GM18870 (cell line): ENCODE data around the gene PPFIA2.

Experiments used
- ATAC-seq: cut with Tn5 transposase; IDR thresholded peaks from one replicate; pipeline ENCODE4 v1.9.1; 2021; ENCODE audit warnings: moderate library complexity; ENCODE audit not compliant: unreplicated experiment

Gene PPFIA2

DNA sequence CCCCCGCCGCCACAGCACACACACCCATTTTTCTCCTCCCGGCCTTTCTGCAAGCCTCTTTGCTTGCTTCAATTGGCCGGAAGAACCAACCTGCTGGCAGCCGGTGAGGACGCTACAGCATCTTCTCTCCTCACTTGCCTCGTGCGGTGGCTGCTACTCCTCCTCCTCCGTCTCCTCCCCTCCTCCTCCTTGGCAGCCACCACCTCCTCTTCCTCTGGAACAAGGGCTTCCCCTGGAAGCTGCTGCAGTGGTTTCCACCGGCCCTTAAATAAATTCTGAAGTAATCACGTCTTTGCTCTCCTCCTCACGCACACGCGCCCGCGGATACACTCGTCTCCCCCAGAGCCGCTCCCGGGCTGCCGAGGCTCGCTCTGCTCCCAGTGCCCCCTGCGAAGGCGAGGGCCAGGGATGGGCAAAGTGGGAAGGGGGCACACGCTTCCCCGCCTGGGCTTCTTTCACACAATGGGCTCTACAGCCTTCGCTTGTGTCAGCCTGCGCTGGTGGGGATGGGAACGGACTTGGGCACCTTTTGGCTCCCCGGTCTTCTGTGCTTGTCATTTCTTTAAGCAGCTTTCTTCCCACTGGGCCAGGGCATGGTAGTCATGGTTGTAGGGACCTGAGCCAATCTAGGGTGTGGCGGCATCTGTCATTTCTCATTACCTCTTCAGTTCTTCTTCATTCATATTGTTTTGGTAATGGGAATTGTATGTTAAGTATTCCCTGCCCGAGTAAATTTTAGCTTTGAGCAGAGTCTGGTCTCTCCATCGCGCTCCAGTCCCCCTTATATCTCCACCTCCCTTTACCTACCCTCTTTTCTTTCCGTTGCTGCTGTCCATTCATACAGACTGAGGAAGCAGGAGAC, at the start of gene PPFIA2:
TSS of gene PPFIA2 (minus strand) at position 161 of the 862 bp plus-strand sequence.
- ATAC-seq: no peak

DNA sequence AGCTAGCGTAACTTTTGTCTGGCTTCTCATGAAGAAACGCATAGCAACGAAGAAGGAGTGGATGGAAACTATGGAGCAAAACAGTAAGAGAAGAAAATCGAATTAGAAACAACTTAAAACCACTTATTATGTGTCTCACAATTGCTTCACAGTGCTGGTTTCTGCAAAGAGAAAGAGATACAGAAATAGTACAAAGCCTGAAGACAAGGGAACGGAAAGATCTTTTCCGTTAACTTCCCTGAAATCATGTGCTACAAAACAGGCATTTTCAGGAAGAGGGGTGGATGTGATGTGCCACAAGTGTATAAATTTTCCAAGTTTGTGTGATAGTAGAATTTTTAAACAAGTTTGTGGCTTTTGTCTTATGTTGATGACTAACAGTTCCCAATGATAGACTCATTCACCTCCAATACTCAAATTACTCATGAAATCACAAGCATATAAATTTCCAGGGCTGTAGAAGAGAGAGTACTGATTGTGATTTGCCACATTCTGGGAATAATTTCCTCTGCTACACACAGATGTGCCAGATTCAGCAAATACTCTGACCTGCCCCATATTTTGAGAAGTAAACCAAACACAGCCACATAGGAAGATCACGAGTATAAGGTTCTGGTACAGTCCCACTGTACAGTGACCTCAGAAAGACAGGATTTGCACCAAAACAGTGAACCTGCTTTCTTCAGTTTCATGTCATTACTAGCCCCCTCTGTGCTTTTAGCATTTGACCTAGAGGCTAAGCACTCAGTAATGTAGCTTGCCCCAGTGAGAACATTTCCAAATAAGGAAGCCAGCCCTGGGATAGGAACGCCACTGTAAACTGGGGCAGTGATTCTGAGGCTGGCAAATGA, 41.4 kb upstream of the PPFIA2 start:
- no peak for ATAC-seq

DNA sequence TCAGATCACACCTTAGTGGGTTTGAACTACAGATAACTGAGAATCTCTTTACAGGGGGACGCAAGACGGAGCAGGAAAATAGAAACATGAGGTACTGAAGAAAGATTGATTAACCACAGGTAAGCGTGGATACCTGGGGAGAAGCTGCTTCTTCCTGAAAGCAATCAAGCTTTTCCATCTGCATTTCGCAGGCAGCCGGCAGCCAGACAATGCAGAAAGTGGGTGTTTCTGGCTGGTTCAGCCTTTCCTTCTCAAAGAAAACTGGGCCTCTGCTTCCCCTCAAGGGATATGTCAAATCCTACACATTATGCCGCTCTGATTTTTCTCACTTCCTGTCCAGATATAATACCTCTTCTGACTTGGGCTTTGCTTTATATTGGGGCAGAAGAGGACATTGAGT, 39.1 kb upstream of the PPFIA2 start:
- no peak for ATAC-seq

DNA sequence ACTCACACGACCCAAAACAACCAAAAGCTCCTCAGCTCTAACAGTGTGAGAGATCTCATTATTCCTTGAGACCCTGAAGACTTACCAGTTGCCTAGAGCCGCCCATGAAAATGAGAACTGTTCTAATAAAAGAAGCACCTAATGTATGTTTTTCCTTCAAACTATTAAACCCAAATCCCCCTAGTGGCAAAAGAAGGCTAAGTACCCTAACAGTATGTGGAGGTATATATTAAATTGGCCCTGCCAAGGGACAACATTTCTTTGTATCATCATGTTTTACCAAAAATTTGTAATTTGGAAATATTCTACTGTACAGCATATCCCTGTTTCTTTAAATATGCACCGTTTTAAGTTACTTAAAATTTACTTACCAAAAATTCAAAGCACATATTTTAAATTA, 38.0 kb upstream of the PPFIA2 start:
- peak; percentile 72 for ATAC-seq

DNA sequence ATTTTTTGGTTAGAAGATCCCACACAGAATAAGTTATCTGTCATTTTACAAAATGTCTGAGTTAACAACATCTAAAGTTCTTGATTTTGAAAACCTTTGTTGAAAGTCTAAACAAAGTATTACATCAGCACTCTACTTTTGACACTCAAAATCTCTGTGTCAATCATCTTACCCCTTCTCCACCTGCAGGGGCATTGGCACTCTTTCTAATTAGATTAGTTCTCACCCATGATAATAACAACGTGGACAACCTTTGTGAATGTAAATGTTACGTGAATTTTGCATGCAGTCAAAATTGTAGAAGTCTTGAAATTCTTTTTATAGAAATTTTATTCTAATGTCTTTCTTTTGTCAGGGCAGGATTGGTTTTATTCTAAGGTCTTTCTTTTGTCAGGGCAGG, 33.5 kb upstream of the PPFIA2 start:
- no peak for ATAC-seq

DNA sequence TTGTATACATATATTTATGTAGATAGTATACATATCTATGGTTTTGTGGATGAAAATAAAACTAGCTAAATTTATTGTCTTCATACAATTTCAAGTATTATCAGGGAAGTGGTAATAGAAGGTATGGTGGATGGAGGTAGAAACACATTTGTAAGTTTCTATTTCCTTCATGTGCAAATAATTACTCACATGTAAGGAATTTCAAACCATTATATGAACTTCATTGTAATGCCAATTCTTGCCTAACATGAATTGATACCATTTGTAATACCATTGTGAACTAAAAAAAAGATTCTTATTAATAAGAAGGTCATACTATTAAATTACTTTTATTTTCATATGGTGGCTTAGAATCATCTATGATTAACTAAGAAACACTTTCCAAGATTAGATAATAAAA, 20.1 kb upstream of the PPFIA2 start:
- no peak for ATAC-seq

DNA sequence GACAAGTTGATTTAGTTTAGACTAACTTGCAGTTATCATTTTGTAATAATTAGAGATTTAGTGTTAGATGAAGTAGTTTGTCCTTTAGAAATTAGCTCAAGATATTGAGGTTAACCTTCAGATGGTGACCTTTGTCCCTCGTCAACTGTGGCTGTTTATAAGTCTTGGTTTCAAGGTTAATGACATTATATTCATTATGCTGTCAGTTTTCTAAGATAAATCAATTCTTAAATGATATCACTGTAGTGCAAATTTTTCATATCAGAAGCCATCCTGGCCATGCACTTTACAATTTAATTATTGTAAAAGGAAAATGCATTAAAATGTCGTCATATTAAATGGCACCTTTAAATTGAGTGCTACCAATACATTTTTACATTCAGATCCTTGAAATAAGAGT, 19.6 kb upstream of the PPFIA2 start:
- no peak for ATAC-seq

DNA sequence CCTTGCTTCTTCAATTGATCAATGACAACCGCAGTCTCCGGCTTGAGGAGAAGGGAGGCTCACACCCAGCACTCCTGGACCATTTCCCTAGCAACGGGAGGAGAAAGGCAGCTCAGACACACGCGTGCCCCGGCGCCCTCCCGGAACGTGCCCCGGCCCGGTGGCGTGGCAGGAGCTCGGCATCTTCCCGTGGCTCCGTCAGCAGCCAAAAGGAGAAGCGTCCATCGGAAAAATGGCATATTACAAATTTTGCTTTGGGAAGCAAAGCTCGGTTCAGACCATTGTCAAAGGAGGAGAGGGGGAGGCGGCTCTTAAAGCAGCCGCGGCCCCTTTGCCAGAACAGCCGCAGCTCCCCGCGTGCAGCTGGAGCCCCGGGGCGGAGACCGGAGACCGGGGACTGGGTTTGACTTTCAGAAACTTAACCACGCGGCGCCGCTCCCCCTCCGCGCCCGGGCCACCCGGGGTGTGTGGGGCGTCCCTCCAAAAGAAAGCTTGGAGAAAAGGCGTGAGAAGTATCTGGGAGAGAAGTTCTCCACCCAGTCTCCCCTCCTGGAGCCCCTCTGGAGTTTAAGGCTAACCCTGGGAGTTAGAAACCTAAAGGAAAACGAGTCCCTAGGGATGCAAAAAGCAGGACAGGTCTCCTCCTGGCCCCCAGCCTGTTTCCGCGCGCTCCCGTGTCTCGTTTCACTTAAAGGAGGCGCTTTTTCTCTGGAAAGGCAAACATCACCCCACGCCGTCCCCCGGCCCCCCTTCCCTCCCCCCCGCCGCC, 545 bp downstream of the PPFIA2 start:
- no peak for ATAC-seq

DNA sequence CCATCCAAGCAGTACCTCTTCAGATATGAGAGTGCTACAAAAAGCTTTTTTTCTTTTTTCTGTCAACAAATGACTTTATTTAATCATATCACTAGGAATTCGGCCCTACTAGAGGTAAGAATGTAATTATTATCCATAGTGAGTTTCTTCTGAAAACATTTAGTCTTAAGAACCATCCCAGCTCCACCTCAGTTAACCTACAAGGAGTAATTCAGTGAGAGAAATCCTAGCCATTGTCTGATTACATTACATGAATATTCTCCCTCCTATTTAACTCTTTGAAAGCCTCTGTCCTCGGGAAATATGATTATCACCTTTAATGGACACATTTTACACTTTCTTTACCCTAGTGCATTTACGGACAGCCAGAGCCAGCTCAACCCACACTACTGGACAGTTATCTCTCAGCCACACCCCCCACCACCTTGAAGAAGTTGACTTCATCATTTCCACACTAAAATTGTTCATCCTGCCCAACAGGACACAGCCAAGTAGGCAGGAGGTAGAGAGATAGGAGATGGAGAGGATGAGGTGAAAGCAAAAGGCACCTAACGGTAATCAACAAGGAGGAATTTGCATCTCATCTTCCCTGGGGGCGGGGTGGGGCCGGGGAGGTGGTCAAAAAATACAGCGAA, 1.3 kb downstream of the PPFIA2 start:
- ATAC-seq: no peak

DNA sequence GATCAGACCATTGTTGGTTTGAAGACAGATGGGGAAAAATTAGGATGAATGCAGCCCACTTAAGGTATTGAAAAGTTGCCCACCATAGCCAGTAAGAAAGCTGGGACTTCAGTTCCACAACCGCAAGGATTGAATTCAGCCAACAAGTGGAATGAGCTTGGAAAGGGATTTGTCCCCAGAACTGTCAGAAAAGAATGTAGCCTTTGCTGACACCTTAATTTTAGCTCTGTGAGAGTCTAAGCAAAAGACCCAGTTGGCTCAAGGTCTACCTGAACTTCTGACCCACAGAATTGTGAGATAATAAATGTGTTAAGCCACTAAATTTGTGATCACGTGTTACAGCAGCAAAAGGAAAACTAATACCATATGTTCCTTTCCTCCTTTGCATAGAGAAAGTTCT, 29.4 kb downstream of the PPFIA2 start:
- no peak for ATAC-seq

DNA sequence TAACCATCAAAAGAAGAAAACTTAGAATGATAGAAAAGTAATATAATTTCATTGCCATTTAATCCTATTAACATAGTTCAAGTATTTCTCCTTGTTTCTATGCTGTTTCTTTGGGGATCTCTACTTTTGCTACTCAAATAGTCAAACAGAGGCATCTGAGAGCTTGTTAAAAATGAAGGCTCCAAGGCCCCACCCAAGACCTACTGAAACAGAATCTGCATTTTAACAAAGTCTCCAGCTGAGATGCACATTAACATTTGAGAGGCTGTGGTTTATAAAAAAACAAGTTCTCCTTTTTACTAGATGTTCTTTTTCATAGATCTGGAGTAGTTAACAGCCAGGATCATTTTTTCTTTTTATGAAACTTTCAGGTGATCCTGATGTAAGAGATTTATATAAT, 31.8 kb downstream of the PPFIA2 start:
- no peak for ATAC-seq

DNA sequence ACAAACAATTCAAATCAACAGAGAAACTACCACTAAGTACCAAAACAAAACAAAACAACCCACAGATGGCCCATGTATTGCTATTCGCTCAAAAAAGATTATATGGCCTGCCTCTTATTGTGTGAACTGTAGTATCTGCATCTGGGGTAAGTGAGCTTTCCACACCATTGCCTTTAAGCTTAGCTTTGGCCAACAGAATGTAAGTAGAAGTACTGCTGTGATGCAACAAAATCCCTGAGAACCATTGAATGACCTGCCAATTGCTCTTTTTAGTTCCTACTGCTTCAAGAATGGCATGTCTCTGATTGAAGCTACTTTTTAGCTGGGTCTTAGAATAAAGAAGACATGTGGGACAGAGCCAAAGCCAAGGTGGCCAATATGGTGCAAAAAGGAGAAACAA, 32.5 kb downstream of the PPFIA2 start:
- no peak for ATAC-seq

DNA sequence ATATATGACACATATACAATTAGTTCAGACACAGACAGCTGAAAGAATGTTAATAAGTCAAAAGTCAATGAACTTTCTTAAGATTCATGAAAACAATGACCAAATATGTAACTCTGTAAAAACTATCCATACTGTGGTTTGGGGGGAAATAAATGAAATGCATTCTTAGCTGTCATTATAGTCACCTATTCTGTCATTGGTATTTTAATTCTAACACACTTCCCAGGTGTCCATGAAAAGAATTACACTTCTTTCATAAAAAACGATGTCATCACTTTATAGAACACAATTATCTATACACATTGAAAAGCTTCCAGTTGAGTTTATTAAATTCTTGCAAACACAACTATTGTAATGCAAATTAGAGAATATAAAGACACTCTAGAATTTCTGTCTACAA, 35.8 kb downstream of the PPFIA2 start:
- no peak for ATAC-seq

DNA sequence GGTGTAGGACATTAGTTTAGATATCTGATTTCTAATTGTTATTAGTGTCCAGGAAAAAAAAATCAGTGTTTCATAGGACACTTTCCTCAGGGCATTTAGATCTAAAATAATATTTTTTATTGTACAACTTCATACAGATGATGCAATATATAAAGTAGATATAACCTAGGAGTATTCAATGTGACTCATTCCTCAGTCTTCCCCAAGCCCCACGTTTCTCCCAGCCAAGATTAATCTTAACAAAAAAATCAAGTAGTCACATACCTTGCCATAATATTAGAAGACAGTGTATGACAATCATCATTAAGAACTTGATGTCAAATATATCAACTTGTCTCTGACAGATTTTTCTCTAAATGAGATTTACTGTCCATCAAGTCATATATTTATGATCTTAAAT, 37.1 kb downstream of the PPFIA2 start:
- no peak for ATAC-seq

DNA sequence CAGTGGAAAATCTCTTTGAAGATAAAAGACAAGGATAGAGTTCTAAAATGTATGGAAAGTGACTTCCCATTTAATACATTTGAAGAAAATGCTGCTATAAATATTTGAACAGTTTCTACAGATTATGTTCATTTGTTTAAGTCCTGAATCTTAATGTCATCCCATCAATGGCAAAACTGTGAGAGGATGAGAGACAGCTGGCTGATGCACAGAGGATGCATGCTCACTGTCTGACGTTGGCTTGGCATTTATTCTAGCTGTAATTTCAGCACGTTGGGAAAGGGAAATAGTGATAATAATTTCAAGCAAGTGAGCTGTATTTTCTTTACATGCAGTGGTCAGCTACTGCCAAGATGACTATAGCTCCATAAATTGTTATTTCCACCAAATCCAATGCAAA, 40.5 kb downstream of the PPFIA2 start:
- no peak for ATAC-seq

DNA sequence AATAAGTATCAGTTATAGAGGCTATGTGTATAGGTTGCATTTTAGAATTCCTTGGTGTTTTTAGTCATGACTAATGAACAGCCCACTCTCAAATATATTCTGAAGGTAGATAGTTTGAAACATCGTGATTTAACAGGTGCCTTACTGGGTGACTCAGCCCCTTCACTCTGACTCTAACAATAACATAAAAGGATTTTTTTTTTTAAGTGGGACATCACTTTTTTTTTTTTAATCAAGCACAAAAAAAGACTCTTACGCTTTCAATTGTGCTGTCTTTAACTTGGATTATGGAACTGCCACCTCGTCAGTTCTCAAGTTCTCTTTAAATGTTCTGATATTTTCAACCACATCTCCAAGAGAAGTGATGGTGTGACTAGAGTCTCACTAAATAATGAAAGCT, 46.6 kb downstream of the PPFIA2 start:
- no peak for ATAC-seq

DNA sequence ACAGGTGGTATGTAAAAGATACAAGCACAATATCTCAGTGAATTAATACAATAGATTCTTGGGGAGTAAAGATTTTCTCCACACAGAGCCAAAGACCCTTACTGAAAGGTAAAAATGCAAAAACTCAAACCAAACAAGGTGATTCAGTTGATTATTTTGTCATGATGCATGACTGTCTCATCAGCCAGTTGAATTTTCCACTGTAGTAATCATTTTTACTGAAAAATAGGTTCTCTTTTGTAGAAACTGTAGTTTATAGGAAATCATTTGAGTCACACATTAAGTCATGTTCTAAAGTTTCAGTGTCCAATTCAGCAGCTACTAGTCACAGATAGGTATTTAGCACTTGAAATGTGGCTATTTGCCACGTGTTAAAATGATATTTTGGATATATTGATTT, 53.6 kb downstream of the PPFIA2 start:
- no peak for ATAC-seq

DNA sequence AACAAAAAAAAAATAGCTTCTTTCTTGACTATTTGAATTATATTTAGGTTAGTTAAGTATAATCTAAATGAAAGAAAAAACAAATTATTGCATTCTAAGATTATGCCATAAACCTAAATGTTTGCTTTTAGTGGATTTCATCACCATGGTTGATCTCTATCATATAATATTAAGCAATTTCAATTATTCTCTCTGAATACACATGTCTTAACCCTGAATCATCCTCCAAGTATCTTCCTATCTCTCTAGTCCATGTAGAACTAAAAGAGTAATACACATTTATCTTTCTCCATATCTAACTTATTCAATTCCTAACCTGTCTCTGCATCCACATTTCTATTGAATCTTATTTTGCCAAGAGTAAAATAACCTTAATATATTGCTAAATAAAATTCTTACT, 59.6 kb downstream of the PPFIA2 start:
- ATAC-seq: no peak

DNA sequence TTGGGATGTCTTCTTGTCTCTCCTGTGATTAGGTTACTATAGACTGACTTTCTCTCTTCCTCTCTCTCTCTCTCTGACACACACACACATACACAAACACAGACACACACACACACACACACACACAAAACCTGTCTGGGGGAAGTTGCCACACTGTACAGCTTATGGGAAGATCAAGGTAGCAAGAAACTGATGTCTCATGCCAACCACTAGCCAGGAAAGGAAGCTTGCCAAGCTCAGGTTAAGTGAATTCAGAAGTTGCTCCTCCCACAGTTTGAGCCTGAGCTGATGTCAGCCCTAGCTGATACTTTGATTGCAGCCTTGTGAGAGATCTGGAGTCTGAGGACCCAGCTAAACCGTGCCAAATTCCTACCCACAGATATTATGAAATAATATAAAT, 67.1 kb downstream of the PPFIA2 start:
- ATAC-seq: no peak

DNA sequence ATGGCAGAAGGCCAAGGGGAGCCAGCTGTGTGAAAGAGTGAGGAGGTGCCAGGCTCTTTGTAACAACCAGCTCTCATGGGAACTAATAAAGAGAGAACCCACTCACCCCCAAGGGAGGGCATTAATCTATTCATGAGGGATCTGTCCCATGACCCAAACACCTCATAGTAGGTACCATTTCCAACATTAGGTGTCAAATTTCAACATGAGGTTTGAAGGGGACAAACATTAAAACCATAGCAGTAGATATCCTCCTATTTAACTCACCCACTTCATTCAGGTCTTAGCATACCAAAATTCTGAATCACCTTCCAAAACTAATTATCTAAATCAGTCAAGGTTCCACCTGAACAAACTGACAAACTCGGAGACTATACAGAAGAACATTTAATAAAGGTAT, 75.3 kb downstream of the PPFIA2 start:
- ATAC-seq: no peak

DNA sequence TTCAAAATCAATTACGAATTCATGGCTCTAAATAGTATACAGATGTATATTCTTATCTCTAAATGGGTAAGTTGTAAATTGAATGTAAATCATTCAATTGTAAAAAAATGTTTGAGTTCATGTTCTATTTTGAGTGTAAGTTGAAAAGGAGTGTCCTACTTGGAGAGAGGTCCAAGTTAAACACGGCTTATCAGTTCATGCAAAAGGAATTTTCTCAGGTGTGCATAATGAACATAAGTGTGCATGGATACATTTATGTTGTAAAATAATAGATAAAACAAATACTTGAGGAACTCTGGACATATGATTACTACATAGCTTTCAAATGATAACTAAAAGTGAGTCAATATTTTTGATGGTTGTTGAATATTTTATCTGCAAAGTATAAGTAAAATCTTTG, 79.5 kb downstream of the PPFIA2 start:
- ATAC-seq: no peak
